Renal cortex interstitium (tissue), 11 donors: ENCODE results near the gene CRADD. TPM values are rescaled to one million over a fixed set of nuclear protein-coding genes. Genes with fewer than 3 reads are reported as not detected.
A peak's percentile ranks its signal among the peaks of the same experiment; 100 is the strongest.

Experiments
- DNase-seq, 11 donors: peaks; one replicate each; pipeline ENCODE4 v3.0.0-alpha.2; 2013; ENCODE audit warnings: low read depth in 9 of 11, low spot score in 4 of 11; ENCODE audit errors: extremely low read depth in 1 of 11
- polyA plus RNA-seq, 3 donors: library from polyadenylated mRNA; unstranded; fragments of 120-200 nt; gene quantifications; one replicate each; pipeline ENCODE4 v1.2.1, GENCODE V29; 2013; ENCODE audit not compliant: insufficient read length in 3 of 3

Gene CRADD
- polyA plus RNA-seq, 3 donors: 9.9 to 11.5 (median 11.0) TPM

- DNase-seq: no peak
These were observed 137.0 kb downstream of the CRADD start for GRCh38 chr12:93813972-93814821.

GRCh38 chr12:93818488-93819049 lies 141.4 kb downstream of the CRADD start:
- DNase-seq: no peak

- peak in 5 of 11 donors; percentile 55 to 72 (median 68) for DNase-seq
These were observed 141.9 kb downstream of the CRADD start for GRCh38 chr12:93819050-93819491.

GRCh38 chr12:93823616-93824391 lies 146.6 kb downstream of the CRADD start:
- DNase-seq: no peak

GRCh38 chr12:93824514-93825500 lies 147.6 kb downstream of the CRADD start:
- DNase-seq: no peak

GRCh38 chr12:93825501-93825888 lies 148.3 kb downstream of the CRADD start:
- DNase-seq: no peak

- DNase-seq: peak in 1 of 11 donors; percentile 61
These were observed 148.9 kb downstream of the CRADD start for GRCh38 chr12:93825931-93826555.

GRCh38 chr12:93827179-93827578 lies 150.0 kb downstream of the CRADD start:
- DNase-seq: no peak

GRCh38 chr12:93827669-93828068 lies 150.5 kb downstream of the CRADD start:
- DNase-seq: no peak

GRCh38 chr12:93829016-93829415 lies 151.8 kb downstream of the CRADD start:
- no peak for DNase-seq

GRCh38 chr12:93831374-93831773 lies 154.2 kb downstream of the CRADD start:
- DNase-seq: no peak

GRCh38 chr12:93832131-93832530 lies 155.0 kb downstream of the CRADD start:
- DNase-seq: no peak

GRCh38 chr12:93833946-93834345 lies 156.8 kb downstream of the CRADD start:
- no peak for DNase-seq

GRCh38 chr12:93836620-93837260 lies 159.6 kb downstream of the CRADD start:
- no peak for DNase-seq

- DNase-seq: no peak
These were observed 161.0 kb downstream of the CRADD start for GRCh38 chr12:93838193-93838592.

GRCh38 chr12:93839064-93839463 lies 161.9 kb downstream of the CRADD start:
- no peak for DNase-seq

- no peak for DNase-seq
These were observed 164.5 kb downstream of the CRADD start for GRCh38 chr12:93841671-93842070.
